SKM-1 treated with dmso at 0.1 percent for 144 hours (cell line): ENCODE data around the gene PAM.

Experiments used
- DNase-seq: peaks from one replicate; lab custom pipeline; 2025; ENCODE audit not compliant: unreplicated experiment; lab: John Stamatoyannopoulos, UW

The PAM gene

GRCh38 chr5:102807878-102808502, 52.9 kb downstream of the PAM start:
- no peak for DNase-seq

- no peak for DNase-seq
Measured at GRCh38 chr5:102809033-102809432, 53.9 kb downstream of the PAM start.

GRCh38 chr5:102811972-102812371, 56.9 kb downstream of the PAM start:
- DNase-seq: no peak

GRCh38 chr5:102813740-102814139, 58.6 kb downstream of the PAM start:
- DNase-seq: no peak

GRCh38 chr5:102815084-102815483, 60.0 kb downstream of the PAM start:
- no peak for DNase-seq

- peak; percentile 44 for DNase-seq
Measured at GRCh38 chr5:102815540-102816332, 60.6 kb downstream of the PAM start.

GRCh38 chr5:102818345-102818744, 63.2 kb downstream of the PAM start:
- DNase-seq: no peak

- no peak for DNase-seq
Measured at GRCh38 chr5:102818934-102819333, 63.8 kb downstream of the PAM start.

GRCh38 chr5:102819634-102820033, 64.5 kb downstream of the PAM start:
- DNase-seq: no peak

- DNase-seq: no peak
Measured at GRCh38 chr5:102823441-102823874, 68.4 kb downstream of the PAM start.

- DNase-seq: no peak
Measured at GRCh38 chr5:102826629-102827028, 71.5 kb downstream of the PAM start.

- DNase-seq: no peak
Measured at GRCh38 chr5:102830241-102830640, 75.1 kb downstream of the PAM start.

- no peak for DNase-seq
Measured at GRCh38 chr5:102832445-102832844, 77.3 kb downstream of the PAM start.

GRCh38 chr5:102833146-102833545, 78.0 kb downstream of the PAM start:
- no peak for DNase-seq

GRCh38 chr5:102834438-102834964, 79.4 kb downstream of the PAM start:
- no peak for DNase-seq

- peak; percentile 51 for DNase-seq
Measured at GRCh38 chr5:102835717-102836116, 80.6 kb downstream of the PAM start.

- DNase-seq: no peak
Measured at GRCh38 chr5:102841021-102841420, 85.9 kb downstream of the PAM start.

- DNase-seq: no peak
Measured at GRCh38 chr5:102843997-102844396, 88.9 kb downstream of the PAM start.

- DNase-seq: no peak
Measured at GRCh38 chr5:102845041-102845440, 89.9 kb downstream of the PAM start.

GRCh38 chr5:102850503-102850902, 95.4 kb downstream of the PAM start:
- DNase-seq: no peak

- DNase-seq: no peak
Measured at GRCh38 chr5:102853680-102854079, 98.6 kb downstream of the PAM start.

- peak; percentile 64 for DNase-seq
Measured at GRCh38 chr5:102855681-102856388, 100.7 kb downstream of the PAM start.
